HG03280 (cell line): ENCODE measurements around the gene SH3GL3.

Experiments
- ATAC-seq: cut with Tn5 transposase; IDR thresholded peaks from one replicate; pipeline ENCODE4 v1.9.1; 2021; ENCODE audit warnings: mild to moderate bottlenecking, moderate library complexity; ENCODE audit not compliant: unreplicated experiment

The SH3GL3 gene

GRCh38 chr15:83561661-83562060, 114.5 kb downstream of the SH3GL3 start:
- no peak for ATAC-seq

GRCh38 chr15:83565138-83565537, 118.0 kb downstream of the SH3GL3 start:
- no peak for ATAC-seq

GRCh38 chr15:83565553-83566159, 118.5 kb downstream of the SH3GL3 start:
- ATAC-seq: no peak

- no peak for ATAC-seq
Measured at GRCh38 chr15:83567318-83567717, 120.2 kb downstream of the SH3GL3 start.

- ATAC-seq: no peak
Measured at GRCh38 chr15:83569341-83569740, 122.2 kb downstream of the SH3GL3 start.

GRCh38 chr15:83570756-83571155, 123.6 kb downstream of the SH3GL3 start:
- no peak for ATAC-seq

GRCh38 chr15:83571820-83572707, 124.9 kb downstream of the SH3GL3 start:
- no peak for ATAC-seq

- no peak for ATAC-seq
Measured at GRCh38 chr15:83574345-83574744, 127.2 kb downstream of the SH3GL3 start.

GRCh38 chr15:83578691-83579090, 131.6 kb downstream of the SH3GL3 start:
- no peak for ATAC-seq

- ATAC-seq: no peak
Measured at GRCh38 chr15:83581381-83581780, 134.2 kb downstream of the SH3GL3 start.

GRCh38 chr15:83582381-83582780, 135.2 kb downstream of the SH3GL3 start:
- no peak for ATAC-seq

GRCh38 chr15:83585601-83586335, 138.6 kb downstream of the SH3GL3 start:
- no peak for ATAC-seq

- no peak for ATAC-seq
Measured at GRCh38 chr15:83587091-83587490, 139.9 kb downstream of the SH3GL3 start.

- no peak for ATAC-seq
Measured at GRCh38 chr15:83588441-83588840, 141.3 kb downstream of the SH3GL3 start.

- ATAC-seq: no peak
Measured at GRCh38 chr15:83592370-83593040, 145.4 kb downstream of the SH3GL3 start.

GRCh38 chr15:83595191-83595590, 148.1 kb downstream of the SH3GL3 start:
- ATAC-seq: no peak

- ATAC-seq: no peak
Measured at GRCh38 chr15:83598031-83598430, 150.9 kb downstream of the SH3GL3 start.

GRCh38 chr15:83602021-83602420, 154.9 kb downstream of the SH3GL3 start:
- no peak for ATAC-seq

- ATAC-seq: no peak
Measured at GRCh38 chr15:83604549-83604948, 157.4 kb downstream of the SH3GL3 start.

GRCh38 chr15:83605111-83605945, 158.2 kb downstream of the SH3GL3 start:
- ATAC-seq: no peak
